GM12874 (cell line): Measurements from ENCODE around the gene HDAC4.

ENCODE experiments used
- TF ChIP-seq, protein P1 (sequence below): IDR thresholded peaks from 2 replicates; pipeline ENCODE4 v1.5.1; 2011; ENCODE audit warnings: low read depth, mild to moderate bottlenecking, control low read depth, low read length, moderate library complexity; ENCODE audit not compliant: insufficient read depth

The HDAC4 gene

DNA sequence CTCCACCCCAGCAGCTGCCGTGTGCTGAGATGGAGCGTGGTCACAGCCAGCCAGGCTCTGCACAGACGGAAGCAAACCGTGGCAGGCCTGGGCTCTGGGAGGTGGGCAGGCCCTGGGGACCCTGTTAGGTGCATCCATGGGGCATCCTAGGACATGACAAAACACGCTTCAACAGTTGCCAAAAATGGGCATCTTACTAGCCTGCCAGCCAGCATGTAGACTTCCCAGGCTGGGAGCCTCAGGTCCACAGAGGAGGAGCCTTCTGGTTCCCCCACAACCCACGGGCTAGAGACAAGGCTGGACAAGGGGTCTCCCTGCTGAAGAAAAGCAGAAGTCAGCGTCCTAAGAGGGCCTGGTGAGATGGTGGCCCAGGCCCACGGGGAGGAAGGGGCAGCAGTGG is 139.5 kb downstream of the HDAC4 start:
- TF ChIP-seq, protein P1, sequence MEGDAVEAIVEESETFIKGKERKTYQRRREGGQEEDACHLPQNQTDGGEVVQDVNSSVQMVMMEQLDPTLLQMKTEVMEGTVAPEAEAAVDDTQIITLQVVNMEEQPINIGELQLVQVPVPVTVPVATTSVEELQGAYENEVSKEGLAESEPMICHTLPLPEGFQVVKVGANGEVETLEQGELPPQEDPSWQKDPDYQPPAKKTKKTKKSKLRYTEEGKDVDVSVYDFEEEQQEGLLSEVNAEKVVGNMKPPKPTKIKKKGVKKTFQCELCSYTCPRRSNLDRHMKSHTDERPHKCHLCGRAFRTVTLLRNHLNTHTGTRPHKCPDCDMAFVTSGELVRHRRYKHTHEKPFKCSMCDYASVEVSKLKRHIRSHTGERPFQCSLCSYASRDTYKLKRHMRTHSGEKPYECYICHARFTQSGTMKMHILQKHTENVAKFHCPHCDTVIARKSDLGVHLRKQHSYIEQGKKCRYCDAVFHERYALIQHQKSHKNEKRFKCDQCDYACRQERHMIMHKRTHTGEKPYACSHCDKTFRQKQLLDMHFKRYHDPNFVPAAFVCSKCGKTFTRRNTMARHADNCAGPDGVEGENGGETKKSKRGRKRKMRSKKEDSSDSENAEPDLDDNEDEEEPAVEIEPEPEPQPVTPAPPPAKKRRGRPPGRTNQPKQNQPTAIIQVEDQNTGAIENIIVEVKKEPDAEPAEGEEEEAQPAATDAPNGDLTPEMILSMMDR = no peak

DNA sequence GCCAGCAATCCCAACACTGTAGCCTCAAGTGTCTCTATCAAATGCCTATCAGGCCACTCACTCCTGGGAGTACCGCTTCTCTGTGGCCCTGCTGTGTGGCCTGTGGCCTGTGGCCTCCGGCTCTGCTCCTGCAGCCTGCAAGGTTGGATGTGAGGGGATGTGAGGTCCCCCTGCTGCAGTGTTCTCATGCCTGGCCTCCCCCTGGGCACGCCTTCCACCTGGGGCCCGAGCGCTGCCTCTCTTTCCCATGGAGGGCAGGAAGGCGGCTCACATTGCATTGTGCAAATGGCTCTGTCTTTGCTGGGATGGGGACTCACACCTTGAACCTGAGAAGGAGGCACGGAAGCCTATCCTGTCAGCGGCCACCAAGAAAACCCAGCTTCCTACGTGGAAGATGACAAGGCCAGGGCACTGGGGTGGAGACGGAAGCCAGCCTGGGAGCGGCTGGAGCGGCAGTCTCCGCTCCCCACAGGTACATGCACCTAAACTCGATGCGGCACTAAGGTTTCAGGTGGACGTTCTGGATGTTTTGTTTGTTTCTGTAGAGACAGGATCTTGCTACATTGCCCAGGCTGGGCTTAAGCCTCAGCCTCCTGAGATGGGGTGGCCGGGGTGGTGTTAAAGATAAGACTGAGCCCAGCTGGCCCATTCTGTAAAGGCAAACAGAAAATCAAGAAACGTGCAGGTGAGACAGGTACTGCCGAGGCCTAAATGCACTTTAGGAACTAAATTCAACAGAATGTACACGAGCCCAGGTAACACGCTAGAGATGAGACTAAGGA is 140.1 kb downstream of the HDAC4 start:
- TF ChIP-seq, protein P1 = no peak

GRCh38 chr2:239259603-239260298 is 141.1 kb downstream of the HDAC4 start:
- TF ChIP-seq, protein P1 = no peak

GRCh38 chr2:239259173-239259572 is 141.6 kb downstream of the HDAC4 start:
- TF ChIP-seq, protein P1 = no peak

GRCh38 chr2:239258248-239258647 is 142.6 kb downstream of the HDAC4 start:
- TF ChIP-seq, protein P1 = no peak

GRCh38 chr2:239257511-239257937 is 143.3 kb downstream of the HDAC4 start:
- TF ChIP-seq, protein P1 = no peak

DNA sequence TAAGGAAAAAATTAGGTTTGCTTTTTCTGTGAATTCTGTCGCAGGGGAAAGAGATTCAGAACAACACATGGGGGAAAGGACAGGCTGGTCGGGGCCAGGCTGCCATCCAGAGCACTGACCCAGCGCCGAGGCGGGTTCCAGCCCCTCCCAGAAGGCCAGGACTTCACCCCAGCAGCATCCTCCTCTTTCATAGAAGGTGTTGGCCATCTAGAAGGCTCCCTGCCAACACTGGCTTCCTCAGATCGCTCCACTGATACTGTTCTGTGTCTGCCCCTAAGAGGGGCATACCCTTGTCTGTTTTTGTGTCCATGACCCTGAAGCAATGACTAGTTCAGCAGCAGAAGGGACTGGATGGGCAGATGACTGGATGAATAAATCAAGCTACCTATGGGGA is 144.5 kb downstream of the HDAC4 start:
- TF ChIP-seq, protein P1 = no peak
